Mucosa of descending colon (tissue), 3 donors: ENCODE measurements around the gene ARL15. TPM values are rescaled to one million over a fixed set of nuclear protein-coding genes. Genes with fewer than 3 reads are reported as not detected.

Experiments used
- ATAC-seq: fragments of 200-7000 bp; cut with Tn5 transposase; one replicate; pipeline ENCODE4 v1.9.1; 2020; ENCODE audit warnings: mild to moderate bottlenecking, moderate library complexity
- DNase-seq, 3 donors: peaks; one replicate each; pipeline ENCODE4 v3.0.0-alpha.2; 2020
- H3K36me3 ChIP-seq: fragments of 200-600 bp; one replicate; pipeline ENCODE4 v1.8.0; 2021; ENCODE audit warnings: low read depth, mild to moderate bottlenecking
- H3K4me1 ChIP-seq: fragments of 200-600 bp; one replicate; pipeline ENCODE4 v1.8.0; 2021; ENCODE audit warnings: low read depth, mild to moderate bottlenecking
- H3K4me3 ChIP-seq: fragments of 200-600 bp; one replicate; pipeline ENCODE4 v1.8.0; 2021; ENCODE audit warnings: mild to moderate bottlenecking
- H3K9me3 ChIP-seq: fragments of 200-600 bp; one replicate; pipeline ENCODE4 v1.8.0; 2021; ENCODE audit warnings: mild to moderate bottlenecking
- intact Hi-C, 2 donors: fragments of 100-400 bp; cut with DNase I in 1 of 2; cut with micrococcal nuclease in 1 of 2; formaldehyde crosslinking; loops; one replicate each; pipeline versions ENCODE4 v1.11.0 to v1.11.1; 2022; cut with DNase I, micrococcal nuclease
- total RNA-seq, 3 donors: library from RNA; stranded (reverse); fragmentation: NEBNext Ultra II Directional in 2 of 3; extraction: Animal tissue kit (Norgen Biotek cat#: 25700) in 2 of 3; gene quantifications; one replicate each; pipeline versions ENCODE4 v1.2.1 to v1.2.4, GENCODE V29; 2021 to 2023
- TF ChIP-seq, protein P1 (sequence below): fragments of 200-600 bp; IDR thresholded peaks from one replicate; pipeline ENCODE4 v1.8.0; 2022; ENCODE audit warnings: antibody characterized with exemption, mild to moderate bottlenecking
- donor health status: DM: no; HTN: no; CAD: no; lungs with moderate emphysema.
- donor health status: DM: no; HTN: no; CAD: no.
- donor health status: DM: no; HTN: yes; CAD: no.

The ARL15 gene
- total RNA-seq, 3 donors from 2014 or later, result 21.2 to 34.8 (median 30.1) TPM

GRCh38 chr5:53972314-53972713 lies 338.1 kb downstream of the ARL15 start:
- ATAC-seq, result no peak
- H3K36me3 ChIP-seq, result no peaks in the 10 kb centered on the region
- no peak for DNase-seq
- H3K9me3 ChIP-seq, result no peaks in the 10 kb centered on the region
- TF ChIP-seq, protein P1, sequence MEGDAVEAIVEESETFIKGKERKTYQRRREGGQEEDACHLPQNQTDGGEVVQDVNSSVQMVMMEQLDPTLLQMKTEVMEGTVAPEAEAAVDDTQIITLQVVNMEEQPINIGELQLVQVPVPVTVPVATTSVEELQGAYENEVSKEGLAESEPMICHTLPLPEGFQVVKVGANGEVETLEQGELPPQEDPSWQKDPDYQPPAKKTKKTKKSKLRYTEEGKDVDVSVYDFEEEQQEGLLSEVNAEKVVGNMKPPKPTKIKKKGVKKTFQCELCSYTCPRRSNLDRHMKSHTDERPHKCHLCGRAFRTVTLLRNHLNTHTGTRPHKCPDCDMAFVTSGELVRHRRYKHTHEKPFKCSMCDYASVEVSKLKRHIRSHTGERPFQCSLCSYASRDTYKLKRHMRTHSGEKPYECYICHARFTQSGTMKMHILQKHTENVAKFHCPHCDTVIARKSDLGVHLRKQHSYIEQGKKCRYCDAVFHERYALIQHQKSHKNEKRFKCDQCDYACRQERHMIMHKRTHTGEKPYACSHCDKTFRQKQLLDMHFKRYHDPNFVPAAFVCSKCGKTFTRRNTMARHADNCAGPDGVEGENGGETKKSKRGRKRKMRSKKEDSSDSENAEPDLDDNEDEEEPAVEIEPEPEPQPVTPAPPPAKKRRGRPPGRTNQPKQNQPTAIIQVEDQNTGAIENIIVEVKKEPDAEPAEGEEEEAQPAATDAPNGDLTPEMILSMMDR, result no peak
- H3K4me1 ChIP-seq, result no peaks in the 10 kb centered on the region
- intact Hi-C loops, result no loop called here
- no peak overlapping the region for H3K4me3 ChIP-seq

- no peaks in the 10 kb centered on the region for H3K4me1 ChIP-seq
- no peak overlapping the region for H3K4me3 ChIP-seq
- intact Hi-C loops, result no loop called here
- no peak for ATAC-seq
- TF ChIP-seq, protein P1, result no peak
- DNase-seq, result no peak
- H3K36me3 ChIP-seq, result no peaks in the 10 kb centered on the region
- H3K9me3 ChIP-seq, result no peaks in the 10 kb centered on the region
Observed at GRCh38 chr5:53971551-53971950, 338.8 kb downstream of the ARL15 start.

- no peak for ATAC-seq
- no peaks in the 10 kb centered on the region for H3K36me3 ChIP-seq
- no peak for DNase-seq
- no peaks in the 10 kb centered on the region for H3K4me1 ChIP-seq
- no peaks in the 10 kb centered on the region for H3K9me3 ChIP-seq
- TF ChIP-seq, protein P1, result no peak
- no peak overlapping the region for H3K4me3 ChIP-seq
- intact Hi-C loops, result no loop called here
Observed at GRCh38 chr5:53971131-53971530, 339.2 kb downstream of the ARL15 start.

DNA sequence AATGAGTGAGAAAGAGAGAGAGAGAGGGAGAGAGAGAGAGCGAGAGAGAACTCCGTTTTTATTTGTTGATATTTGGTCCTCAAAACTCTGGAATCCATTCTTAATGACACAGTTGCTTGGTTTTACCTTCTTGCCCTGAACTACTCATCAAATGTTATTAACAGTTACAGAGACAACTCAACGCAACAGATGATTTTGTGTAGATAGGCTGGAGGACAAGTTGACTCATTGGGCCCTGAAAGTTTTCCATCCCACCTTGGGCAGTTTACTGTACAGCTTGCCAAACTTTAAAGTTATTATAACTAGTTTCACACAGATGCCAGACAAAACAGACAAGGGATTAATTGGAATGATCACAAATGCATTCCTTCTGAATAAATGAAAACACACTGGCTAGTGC lies 339.9 kb downstream of the ARL15 start:
- no peaks in the 10 kb centered on the region for H3K36me3 ChIP-seq
- no peak overlapping the region for H3K4me3 ChIP-seq
- TF ChIP-seq, protein P1, result no peak
- H3K9me3 ChIP-seq, result no peaks in the 10 kb centered on the region
- DNase-seq (no peak), ATAC-seq (no peak)
- H3K4me1 ChIP-seq, result no peaks in the 10 kb centered on the region
- intact Hi-C loops, result no loop called here

- intact Hi-C loops, result no loop called here
- H3K4me1 ChIP-seq, result no peaks in the 10 kb centered on the region
- no peak overlapping the region for H3K4me3 ChIP-seq
- no peak for DNase-seq
- TF ChIP-seq, protein P1, result no peak
- no peak for ATAC-seq
- H3K9me3 ChIP-seq, result no peaks in the 10 kb centered on the region
- H3K36me3 ChIP-seq, result no peaks in the 10 kb centered on the region
Observed at GRCh38 chr5:53969176-53969730, 341.1 kb downstream of the ARL15 start.

- intact Hi-C loops, result no loop called here
- no peak overlapping the region for H3K4me3 ChIP-seq
- no peaks in the 10 kb centered on the region for H3K9me3 ChIP-seq
- no peaks in the 10 kb centered on the region for H3K36me3 ChIP-seq
- DNase-seq (no peak), ATAC-seq (no peak)
- no peaks in the 10 kb centered on the region for H3K4me1 ChIP-seq
- TF ChIP-seq, protein P1, result no peak
Observed at GRCh38 chr5:53965459-53965858, 344.9 kb downstream of the ARL15 start.
